ENCODE results near the gene NMRK2. TPM values are rescaled to one million over a fixed set of nuclear protein-coding genes. Genes with fewer than 3 reads are reported as not detected.
"Not testable (repeated sequence)": the region's sequence is repeated elsewhere in the genome, so short reads cannot be mapped to it uniquely, and the experiment has no call there.

The NMRK2 gene
- polyA plus RNA-seq (2012; ENCODE audit: low read depth, missing spikeins), result not detected

- FAIRE-seq (no peak), DNase-seq (ENCODE audit: insufficient read length, low spot score) (no peak)
Measured at GRCh38 chr19:3932931-3933810, at the start of gene NMRK2. Gene NMRK2 (plus strand): TSS chr19:3933069. CDS start chr19:3933672, 603 bp downstream.

GRCh38 chr19:3890591-3890990 lies 42.3 kb upstream of the NMRK2 start:
- no peak for DNase-seq (ENCODE audit: insufficient read length, low spot score)
- TF ChIP-seq POLR2A (IDR thresholded peaks at IDR 0.05; ENCODE audit: low read depth, low read length) (no peak), POU2F2 (IDR thresholded peaks at IDR 0.05; ENCODE audit: low read depth, low read length) (no peak), TAF1 (IDR thresholded peaks at IDR 0.05; ENCODE audit: low read depth, low read length) (no peak), POLR2AphosphoS5 (IDR thresholded peaks at IDR 0.05; ENCODE audit: low read depth, low read length) (no peak), SPI1 (IDR thresholded peaks at IDR 0.05; ENCODE audit: low read depth, low read length) (no peak), PAX5 (IDR thresholded peaks at IDR 0.05; ENCODE audit: insufficient read depth, low read length, severe bottlenecking) (no peak)
- FAIRE-seq, result no peak

More at GRCh38 chr19:3932931-3933810, at the start of gene NMRK2:
- TF ChIP-seq PAX5 (IDR thresholded peaks at IDR 0.05; ENCODE audit: insufficient read depth, low read length, severe bottlenecking) (no peak), POLR2A (IDR thresholded peaks at IDR 0.05; ENCODE audit: low read depth, low read length) (no peak), POU2F2 (IDR thresholded peaks at IDR 0.05; ENCODE audit: low read depth, low read length) (no peak), TAF1 (IDR thresholded peaks at IDR 0.05; ENCODE audit: low read depth, low read length) (no peak), POLR2AphosphoS5 (IDR thresholded peaks at IDR 0.05; ENCODE audit: low read depth, low read length) (no peak), SPI1 (IDR thresholded peaks at IDR 0.05; ENCODE audit: low read depth, low read length) (no peak)

- TF ChIP-seq POLR2A (IDR thresholded peaks at IDR 0.05; ENCODE audit: low read depth, low read length) (no peak), POU2F2 (IDR thresholded peaks at IDR 0.05; ENCODE audit: low read depth, low read length) (no peak), SPI1 (IDR thresholded peaks at IDR 0.05; ENCODE audit: low read depth, low read length) (no peak)
- DNase-seq (ENCODE audit: insufficient read length, low spot score) (no peak), FAIRE-seq (no peak)
Measured at GRCh38 chr19:3893509-3894179, 39.2 kb upstream of the NMRK2 start.

- not testable (repeated sequence) for FAIRE-seq; DNase-seq (ENCODE audit: insufficient read length, low spot score)
Measured at GRCh38 chr19:3894959-3895358, 37.9 kb upstream of the NMRK2 start.

GRCh38 chr19:3895788-3896187 lies 37.1 kb upstream of the NMRK2 start:
- TF ChIP-seq POU2F2 (IDR thresholded peaks at IDR 0.05; ENCODE audit: low read depth, low read length) (no peak), POLR2A (IDR thresholded peaks at IDR 0.05; ENCODE audit: low read depth, low read length) (no peak), TAF1 (IDR thresholded peaks at IDR 0.05; ENCODE audit: low read depth, low read length) (no peak), PAX5 (IDR thresholded peaks at IDR 0.05; ENCODE audit: insufficient read depth, low read length, severe bottlenecking) (no peak), POLR2AphosphoS5 (IDR thresholded peaks at IDR 0.05; ENCODE audit: low read depth, low read length) (no peak), SPI1 (IDR thresholded peaks at IDR 0.05; ENCODE audit: low read depth, low read length) (no peak)
- DNase-seq (ENCODE audit: insufficient read length, low spot score) (no peak), FAIRE-seq (no peak)

GRCh38 chr19:3897936-3898335 lies 34.9 kb upstream of the NMRK2 start:
- no peak for FAIRE-seq
- no peak for TF ChIP-seq SPI1 (IDR thresholded peaks at IDR 0.05; ENCODE audit: low read depth, low read length)
- no peak for TF ChIP-seq POU2F2 (IDR thresholded peaks at IDR 0.05; ENCODE audit: low read depth, low read length)
- DNase-seq (ENCODE audit: insufficient read length, low spot score), result no peak

- no peak for DNase-seq (ENCODE audit: insufficient read length, low spot score)
- no peak for FAIRE-seq
- no peak for TF ChIP-seq POLR2AphosphoS5 (IDR thresholded peaks at IDR 0.05; ENCODE audit: low read depth, low read length)
- TF ChIP-seq POLR2A (IDR thresholded peaks at IDR 0.05; ENCODE audit: low read depth, low read length), result no peak
- TF ChIP-seq SPI1 (IDR thresholded peaks at IDR 0.05; ENCODE audit: low read depth, low read length), result no peak
- no peak for TF ChIP-seq PAX5 (IDR thresholded peaks at IDR 0.05; ENCODE audit: insufficient read depth, low read length, severe bottlenecking)
- no peak for TF ChIP-seq POU2F2 (IDR thresholded peaks at IDR 0.05; ENCODE audit: low read depth, low read length)
- no peak for TF ChIP-seq TAF1 (IDR thresholded peaks at IDR 0.05; ENCODE audit: low read depth, low read length)
Measured at GRCh38 chr19:3898426-3898825, 34.4 kb upstream of the NMRK2 start.

- DNase-seq (ENCODE audit: insufficient read length, low spot score) (no peak), FAIRE-seq (no peak)
- TF ChIP-seq POLR2A (IDR thresholded peaks at IDR 0.05; ENCODE audit: low read depth, low read length), result no peak
- TF ChIP-seq PAX5 (IDR thresholded peaks at IDR 0.05; ENCODE audit: insufficient read depth, low read length, severe bottlenecking), result no peak
- TF ChIP-seq POU2F2 (IDR thresholded peaks at IDR 0.05; ENCODE audit: low read depth, low read length), result no peak
- TF ChIP-seq SPI1 (IDR thresholded peaks at IDR 0.05; ENCODE audit: low read depth, low read length), result no peak
- TF ChIP-seq TAF1 (IDR thresholded peaks at IDR 0.05; ENCODE audit: low read depth, low read length), result no peak
- no peak for TF ChIP-seq POLR2AphosphoS5 (IDR thresholded peaks at IDR 0.05; ENCODE audit: low read depth, low read length)
Measured at GRCh38 chr19:3899531-3900294, 33.2 kb upstream of the NMRK2 start.

- DNase-seq (ENCODE audit: insufficient read length, low spot score), result no peak
- no peak for FAIRE-seq
- no peak for TF ChIP-seq POLR2AphosphoS5 (IDR thresholded peaks at IDR 0.05; ENCODE audit: low read depth, low read length)
- TF ChIP-seq TAF1 (IDR thresholded peaks at IDR 0.05; ENCODE audit: low read depth, low read length), result no peak
- no peak for TF ChIP-seq SPI1 (IDR thresholded peaks at IDR 0.05; ENCODE audit: low read depth, low read length)
- TF ChIP-seq POU2F2 (IDR thresholded peaks at IDR 0.05; ENCODE audit: low read depth, low read length), result no peak
- no peak for TF ChIP-seq POLR2A (IDR thresholded peaks at IDR 0.05; ENCODE audit: low read depth, low read length)
- no peak for TF ChIP-seq PAX5 (IDR thresholded peaks at IDR 0.05; ENCODE audit: insufficient read depth, low read length, severe bottlenecking)
Measured at GRCh38 chr19:3902317-3902973, 30.4 kb upstream of the NMRK2 start.

Measured in GM12891 (cell line).